Transverse colon (tissue), 4 donors: ENCODE measurements around the gene C1QTNF2.

Experiments
- CTCF ChIP-seq, 5 experiments: fragments of 200-600 bp in 3 of 5; fragments of 450-650 bp in 2 of 5; sonication (generic) in 3 of 5; IDR thresholded peaks; 1 replicate in 2 of 5; 2 replicates in 3 of 5; pipeline ENCODE4 v1.5.1; 2016 to 2017; ENCODE audit warnings: antibody characterized with exemption in 5 of 5, inconsistent platforms in 3 of 5, mild to moderate bottlenecking in 2 of 5, moderate library complexity in 1 of 5
- POLR2AphosphoS5 ChIP-seq, 3 donors: sonication (generic); formaldehyde crosslinking; IDR thresholded peaks; one replicate each; pipeline ENCODE4 v1.6.1; 2016; ENCODE audit warnings: antibody characterized with exemption in 3 of 3

DNA sequence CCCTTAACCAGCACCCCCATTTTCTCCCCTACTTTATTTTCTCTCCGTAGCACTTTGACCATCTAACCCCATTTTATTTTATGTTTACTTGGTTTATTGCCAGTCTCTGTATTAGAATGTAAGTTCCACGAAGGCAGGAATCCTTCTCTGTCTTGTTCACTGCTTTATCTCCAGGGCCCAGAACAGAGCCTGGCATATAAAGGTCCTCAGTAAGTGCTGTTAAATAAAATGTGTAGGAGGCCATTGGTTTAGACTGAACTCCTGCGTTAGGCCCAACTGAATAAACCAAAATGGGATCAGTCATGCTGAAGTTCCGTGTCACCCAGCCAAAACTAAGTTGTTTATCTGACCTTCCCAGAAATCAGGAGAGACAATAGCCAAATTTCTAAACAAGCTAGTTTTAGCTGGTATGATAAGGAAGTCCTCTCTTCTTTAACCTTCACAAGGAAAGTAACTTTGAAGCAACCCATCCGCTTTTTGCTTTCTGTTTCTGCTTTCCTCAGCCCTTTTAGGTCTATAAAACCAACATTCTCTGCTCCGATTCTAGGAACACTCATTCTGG lies 29.0 kb downstream of the C1QTNF2 start:
- TF ChIP-seq POLR2AphosphoS5 (IDR thresholded peaks at IDR 0.05) (no peak), CTCF (IDR thresholded peaks at IDR 0.05) (no peak)
